Measurements from ENCODE around the gene LGALS12. TPM values are rescaled to one million over a fixed set of nuclear protein-coding genes. Genes with fewer than 3 reads are reported as not detected.

LGALS12 gene
- total and polyA plus RNA-seq, 10 of the 15 experiments (the other 5 are each of a cell fraction or from before 2014, with no cell fraction given): not detected

- Histone ChIP-seq H3K4me2 (ENCODE audit: control insufficient read depth, insufficient read depth) (no peak overlapping the region), H4K20me1 (ENCODE audit: control insufficient read depth, insufficient read depth) (no peaks in the 10 kb centered on the region), H3K36me3 (ENCODE audit: control insufficient read depth in 2 of 2, insufficient read depth in 2 of 2, low read length in 1 of 2) (no peaks in the 10 kb centered on the region), H3K4me3 (no peak overlapping the region), H2AFZ (ENCODE audit: control insufficient read depth, low read depth, low read length) (no peak overlapping the region), H3K9ac (ENCODE audit: control insufficient read depth, insufficient read depth, low read length) (no peak overlapping the region), H3K27me3 (replicated peaks in 1 of 2; ENCODE audit: control insufficient read depth in 2 of 2, insufficient read depth in 2 of 2, low read length in 1 of 2) (no peaks in the 10 kb centered on the region), H3K27ac (ENCODE audit: control insufficient read depth, insufficient read depth) (no peak overlapping the region), H3K79me2 (ENCODE audit: control insufficient read depth, insufficient read depth, low read length) (no peaks in the 10 kb centered on the region), H3K9me3 (replicated peaks; ENCODE audit: control insufficient read depth, insufficient read depth, low read length) (no peaks in the 10 kb centered on the region), H3K4me1 (ENCODE audit: control insufficient read depth, insufficient read depth, low read length) (peaks cover 13% of the 10 kb centered on the region)
- ChIA-PET SMC1A (ENCODE audit: uncharacterized antibody, unreplicated experiment) (interaction anchor here (1.0 kb wide), 1 partner anchor 11 kb away, joined by 3 read pairs; the partner anchor contains the start of gene PLAAT4), RAD21 (ENCODE audit: unreplicated experiment) (interaction anchor here (0.6 kb wide), 1 partner anchor 829 kb away, joined by 3 read pairs; no protein-coding TSS in a partner anchor), POLR2A (no interaction called here), CTCF (no interaction called here)
- intact Hi-C loops (cut with micrococcal nuclease; ENCODE audit: unreplicated experiment) (no loop called here), in situ Hi-C loops (cut with MboI) (no loop called here)
- BruUV-seq (replicated peaks): no TSS peak
- FAIRE-seq (no peak), DNase-seq (ENCODE audit: low read depth, low spot score) (no peak), ATAC-seq (no peak)
- WGBS (ENCODE audit: insufficient coverage, insufficient replicate concordance, low lambda C conversion rate, missing lambda C conversion rate): 87% methylated on average over 1 of the region's 1 CpG
- TF ChIP-seq EGR1 (IDR thresholded peaks at IDR 0.05; ENCODE audit: borderline replicate concordance in 1 of 2, low read depth in 2 of 2, low read length in 2 of 2) (no peak), RAD51 (IDR thresholded peaks at IDR 0.05) (no peak), E2F8 (IDR thresholded peaks at IDR 0.05; ENCODE audit: low read depth, partially characterized antibody) (no peak), NBN (IDR thresholded peaks at IDR 0.05) (no peak), PML (IDR thresholded peaks at IDR 0.05; ENCODE audit: low read length) (no peak), EP300 (IDR thresholded peaks at IDR 0.05; ENCODE audit: borderline replicate concordance in 1 of 2, control insufficient read depth in 1 of 2, low read depth in 2 of 2, low read length in 2 of 2) (no peak), HDAC2 (IDR thresholded peaks at IDR 0.05) (no peak), KLF5 (IDR thresholded peaks at IDR 0.05; ENCODE audit: partially characterized antibody) (no peak), ESRRA (IDR thresholded peaks at IDR 0.05; ENCODE audit: low read length) (no peak), KDM1A (IDR thresholded peaks at IDR 0.05; ENCODE audit: borderline replicate concordance) (no peak), NFXL1 (IDR thresholded peaks at IDR 0.05; ENCODE audit: borderline replicate concordance) (no peak), USF2 (IDR thresholded peaks at IDR 0.05; ENCODE audit: borderline replicate concordance, low read depth, low read length) (no peak), BCL3 (IDR thresholded peaks at IDR 0.05; ENCODE audit: borderline replicate concordance, insufficient read depth, low read depth, low read length, poor library complexity, severe bottlenecking) (no peak), USF1 (IDR thresholded peaks at IDR 0.05; ENCODE audit: borderline replicate concordance, extremely low read length, insufficient read depth, low read depth, low read length) (no peak), JUND (IDR thresholded peaks at IDR 0.05; ENCODE audit: low read depth, low read length) (no peak), ATF7 (IDR thresholded peaks at IDR 0.05; ENCODE audit: low read depth) (no peak)
Observed at GRCh38 chr11:63547061-63547460, 41.2 kb downstream of the LGALS12 start.

All from GM12878 (cell line).